SK-N-SH treated with all-trans-retinoic acid at 6 μM for 48 hours (cell line): Measurements from ENCODE around the gene EN1.

Experiments used
- CREB5 ChIP-seq: fragments of 250-450 bp; sonication (Bioruptor Pico); IDR thresholded peaks from 2 replicates; pipeline ENCODE4 v1.5.1; 2020; ENCODE audit warnings: low read depth, mild to moderate bottlenecking, moderate library complexity
- TOX ChIP-seq: fragments of 250-450 bp; sonication (Bioruptor Pico); IDR thresholded peaks from 2 replicates; pipeline ENCODE4 v1.8.0; 2021; ENCODE audit warnings: mild to moderate bottlenecking, moderate library complexity, borderline replicate concordance
- ZFP30 ChIP-seq: fragments of 450-650 bp; formaldehyde crosslinking; IDR thresholded peaks from 2 replicates; pipeline ENCODE4 v1.5.0; 2022; ENCODE audit warnings: mild to moderate bottlenecking, moderate library complexity
- ZNF8 ChIP-seq: fragments of 450-650 bp; formaldehyde crosslinking; IDR thresholded peaks from 2 replicates; pipeline ENCODE4 v1.5.0; 2020; ENCODE audit warnings: mild to moderate bottlenecking, moderate library complexity
- TF ChIP-seq, protein P1 (sequence below): fragments of 250-450 bp; sonication (Bioruptor Pico); IDR thresholded peaks from 2 replicates; pipeline ENCODE4 v1.8.0; 2021; ENCODE audit warnings: low read depth, mild to moderate bottlenecking, moderate library complexity, borderline replicate concordance
- TF ChIP-seq, protein P2 (sequence below): fragments of 250-450 bp; sonication (Bioruptor Pico); IDR thresholded peaks from 2 replicates; pipeline ENCODE4 v1.5.0; 2020; ENCODE audit warnings: mild to moderate bottlenecking, moderate library complexity

GRCh38 chr2:118852605-118853128 lies 5.2 kb upstream of the EN1 start:
- TF ChIP-seq TOX (CRISPR knock-in tag) = no peak
- TF ChIP-seq, protein P1, sequence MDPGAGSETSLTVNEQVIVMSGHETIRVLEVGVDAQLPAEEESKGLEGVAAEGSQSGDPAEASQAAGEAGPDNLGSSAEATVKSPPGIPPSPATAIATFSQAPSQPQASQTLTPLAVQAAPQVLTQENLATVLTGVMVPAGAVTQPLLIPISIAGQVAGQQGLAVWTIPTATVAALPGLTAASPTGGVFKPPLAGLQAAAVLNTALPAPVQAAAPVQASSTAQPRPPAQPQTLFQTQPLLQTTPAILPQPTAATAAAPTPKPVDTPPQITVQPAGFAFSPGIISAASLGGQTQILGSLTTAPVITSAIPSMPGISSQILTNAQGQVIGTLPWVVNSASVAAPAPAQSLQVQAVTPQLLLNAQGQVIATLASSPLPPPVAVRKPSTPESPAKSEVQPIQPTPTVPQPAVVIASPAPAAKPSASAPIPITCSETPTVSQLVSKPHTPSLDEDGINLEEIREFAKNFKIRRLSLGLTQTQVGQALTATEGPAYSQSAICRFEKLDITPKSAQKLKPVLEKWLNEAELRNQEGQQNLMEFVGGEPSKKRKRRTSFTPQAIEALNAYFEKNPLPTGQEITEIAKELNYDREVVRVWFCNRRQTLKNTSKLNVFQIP = no peak
- TF ChIP-seq CREB5 (CRISPR knock-in tag) = no peak
- TF ChIP-seq ZFP30 (CRISPR knock-in tag) = no peak
- TF ChIP-seq ZNF8 (CRISPR knock-in tag) = no peak
- TF ChIP-seq, protein P2, sequence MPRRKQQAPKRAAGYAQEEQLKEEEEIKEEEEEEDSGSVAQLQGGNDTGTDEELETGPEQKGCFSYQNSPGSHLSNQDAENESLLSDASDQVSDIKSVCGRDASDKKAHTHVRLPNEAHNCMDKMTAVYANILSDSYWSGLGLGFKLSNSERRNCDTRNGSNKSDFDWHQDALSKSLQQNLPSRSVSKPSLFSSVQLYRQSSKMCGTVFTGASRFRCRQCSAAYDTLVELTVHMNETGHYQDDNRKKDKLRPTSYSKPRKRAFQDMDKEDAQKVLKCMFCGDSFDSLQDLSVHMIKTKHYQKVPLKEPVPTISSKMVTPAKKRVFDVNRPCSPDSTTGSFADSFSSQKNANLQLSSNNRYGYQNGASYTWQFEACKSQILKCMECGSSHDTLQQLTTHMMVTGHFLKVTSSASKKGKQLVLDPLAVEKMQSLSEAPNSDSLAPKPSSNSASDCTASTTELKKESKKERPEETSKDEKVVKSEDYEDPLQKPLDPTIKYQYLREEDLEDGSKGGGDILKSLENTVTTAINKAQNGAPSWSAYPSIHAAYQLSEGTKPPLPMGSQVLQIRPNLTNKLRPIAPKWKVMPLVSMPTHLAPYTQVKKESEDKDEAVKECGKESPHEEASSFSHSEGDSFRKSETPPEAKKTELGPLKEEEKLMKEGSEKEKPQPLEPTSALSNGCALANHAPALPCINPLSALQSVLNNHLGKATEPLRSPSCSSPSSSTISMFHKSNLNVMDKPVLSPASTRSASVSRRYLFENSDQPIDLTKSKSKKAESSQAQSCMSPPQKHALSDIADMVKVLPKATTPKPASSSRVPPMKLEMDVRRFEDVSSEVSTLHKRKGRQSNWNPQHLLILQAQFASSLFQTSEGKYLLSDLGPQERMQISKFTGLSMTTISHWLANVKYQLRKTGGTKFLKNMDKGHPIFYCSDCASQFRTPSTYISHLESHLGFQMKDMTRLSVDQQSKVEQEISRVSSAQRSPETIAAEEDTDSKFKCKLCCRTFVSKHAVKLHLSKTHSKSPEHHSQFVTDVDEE = no peak
